ENCODE data around the gene RIT2.

Gene RIT2

GRCh38 chr18:43017622-43018021 is 97.9 kb downstream of the RIT2 start:
- TF ChIP-seq RAD21 (IDR thresholded peaks at IDR 0.05; ENCODE audit: low read depth) (no peak), TAF1 (IDR thresholded peaks at IDR 0.05; ENCODE audit: low read depth) (no peak)

- TF ChIP-seq ZBTB7A (IDR thresholded peaks at IDR 0.05; ENCODE audit: low read depth) (no peak), NFIC (IDR thresholded peaks at IDR 0.05) (no peak), TCF12 (IDR thresholded peaks at IDR 0.05; ENCODE audit: low read depth) (no peak), CEBPB (IDR thresholded peaks at IDR 0.05) (no peak), RAD21 (IDR thresholded peaks at IDR 0.05; ENCODE audit: low read depth) (no peak), EP300 (IDR thresholded peaks at IDR 0.05; ENCODE audit: borderline replicate concordance) (no peak), TAF1 (IDR thresholded peaks at IDR 0.05; ENCODE audit: low read depth) (no peak), MAX (IDR thresholded peaks at IDR 0.05) (no peak), TEAD4 (IDR thresholded peaks at IDR 0.05) (no peak)
Measured at GRCh38 chr18:43013486-43013885, 102.0 kb downstream of the RIT2 start.

- TF ChIP-seq RAD21 (IDR thresholded peaks at IDR 0.05; ENCODE audit: low read depth), result no peak
- no peak for TF ChIP-seq TAF1 (IDR thresholded peaks at IDR 0.05; ENCODE audit: low read depth)
- no peak for TF ChIP-seq CEBPB (IDR thresholded peaks at IDR 0.05)
- no peak for TF ChIP-seq NFIC (IDR thresholded peaks at IDR 0.05)
- TF ChIP-seq EGR1 (IDR thresholded peaks at IDR 0.05), result no peak
- TF ChIP-seq TEAD4 (IDR thresholded peaks at IDR 0.05), result no peak
- no peak for TF ChIP-seq ZBTB7A (IDR thresholded peaks at IDR 0.05; ENCODE audit: low read depth)
Measured at GRCh38 chr18:43012951-43013350, 102.5 kb downstream of the RIT2 start.

GRCh38 chr18:43010611-43011010 is 104.9 kb downstream of the RIT2 start:
- TF ChIP-seq YY1 (IDR thresholded peaks at IDR 0.05; ENCODE audit: low read depth) (no peak), CREB1 (IDR thresholded peaks at IDR 0.05; ENCODE audit: low read depth) (no peak), EGR1 (IDR thresholded peaks at IDR 0.05) (no peak), RAD21 (IDR thresholded peaks at IDR 0.05; ENCODE audit: low read depth) (no peak), MAX (IDR thresholded peaks at IDR 0.05) (no peak), ZBTB7A (IDR thresholded peaks at IDR 0.05; ENCODE audit: low read depth) (no peak), USF1 (IDR thresholded peaks at IDR 0.05) (no peak), EP300 (IDR thresholded peaks at IDR 0.05; ENCODE audit: borderline replicate concordance) (no peak), TEAD4 (IDR thresholded peaks at IDR 0.05) (no peak), REST (IDR thresholded peaks at IDR 0.05; ENCODE audit: low read depth) (no peak), FOXM1 (IDR thresholded peaks at IDR 0.05; ENCODE audit: borderline replicate concordance, low read depth) (no peak), NFIC (IDR thresholded peaks at IDR 0.05) (no peak), CEBPB (IDR thresholded peaks at IDR 0.05) (no peak)

GRCh38 chr18:43009674-43010073 is 105.8 kb downstream of the RIT2 start:
- no peak for TF ChIP-seq EGR1 (IDR thresholded peaks at IDR 0.05)
- TF ChIP-seq FOXM1 (IDR thresholded peaks at IDR 0.05; ENCODE audit: borderline replicate concordance, low read depth), result no peak
- no peak for TF ChIP-seq RAD21 (IDR thresholded peaks at IDR 0.05; ENCODE audit: low read depth)
- TF ChIP-seq YY1 (IDR thresholded peaks at IDR 0.05; ENCODE audit: low read depth), result no peak

- TF ChIP-seq REST (IDR thresholded peaks at IDR 0.05; ENCODE audit: low read depth) (no peak), YY1 (IDR thresholded peaks at IDR 0.05; ENCODE audit: low read depth) (no peak), EP300 (IDR thresholded peaks at IDR 0.05; ENCODE audit: borderline replicate concordance) (no peak), FOXM1 (IDR thresholded peaks at IDR 0.05; ENCODE audit: borderline replicate concordance, low read depth) (no peak)
Measured at GRCh38 chr18:43007365-43007764, 108.1 kb downstream of the RIT2 start.

- TF ChIP-seq ZBTB7A (IDR thresholded peaks at IDR 0.05; ENCODE audit: low read depth) (no peak), CREB1 (IDR thresholded peaks at IDR 0.05; ENCODE audit: low read depth) (no peak), EGR1 (IDR thresholded peaks at IDR 0.05) (no peak)
Measured at GRCh38 chr18:43004421-43004820, 111.1 kb downstream of the RIT2 start.

- TF ChIP-seq TAF1 (IDR thresholded peaks at IDR 0.05; ENCODE audit: low read depth) (no peak), CEBPB (IDR thresholded peaks at IDR 0.05) (no peak), YY1 (IDR thresholded peaks at IDR 0.05; ENCODE audit: low read depth) (no peak), TCF12 (IDR thresholded peaks at IDR 0.05; ENCODE audit: low read depth) (no peak), CREB1 (IDR thresholded peaks at IDR 0.05; ENCODE audit: low read depth) (no peak), ZBTB7A (IDR thresholded peaks at IDR 0.05; ENCODE audit: low read depth) (no peak), TEAD4 (IDR thresholded peaks at IDR 0.05) (no peak), EP300 (IDR thresholded peaks at IDR 0.05; ENCODE audit: borderline replicate concordance) (no peak), MAX (IDR thresholded peaks at IDR 0.05) (no peak), FOXM1 (IDR thresholded peaks at IDR 0.05; ENCODE audit: borderline replicate concordance, low read depth) (no peak), EGR1 (IDR thresholded peaks at IDR 0.05) (no peak), RAD21 (IDR thresholded peaks at IDR 0.05; ENCODE audit: low read depth) (no peak)
Measured at GRCh38 chr18:43001821-43002220, 113.7 kb downstream of the RIT2 start.
